Retina (tissue), 1 donor: ENCODE data around the gene NINL.

Experiments used
- DNase-seq: peaks from one replicate; pipeline ENCODE4 v3.0.0-alpha.2; 2016

The NINL gene

DNA sequence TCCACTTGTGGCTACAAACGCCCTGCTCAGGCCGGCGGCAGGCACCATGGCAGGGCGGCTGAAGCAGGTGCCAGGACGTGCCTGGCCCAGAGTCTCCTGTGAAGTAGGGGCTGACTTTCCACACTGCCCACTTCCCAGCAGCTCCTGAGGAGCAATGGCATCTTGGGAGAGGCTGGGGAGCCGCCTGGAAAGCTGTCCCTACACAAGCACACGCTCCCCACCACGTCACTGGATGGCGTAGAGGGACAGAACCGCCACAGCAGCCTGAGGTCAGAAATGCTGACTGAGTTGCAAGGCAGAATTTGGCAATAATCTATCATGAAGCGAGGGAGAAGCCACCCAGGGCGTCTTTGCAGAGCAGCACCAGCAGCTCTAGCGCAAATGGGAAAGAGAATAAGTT lies 86.3 kb downstream of the NINL start:
- no peak for DNase-seq

DNA sequence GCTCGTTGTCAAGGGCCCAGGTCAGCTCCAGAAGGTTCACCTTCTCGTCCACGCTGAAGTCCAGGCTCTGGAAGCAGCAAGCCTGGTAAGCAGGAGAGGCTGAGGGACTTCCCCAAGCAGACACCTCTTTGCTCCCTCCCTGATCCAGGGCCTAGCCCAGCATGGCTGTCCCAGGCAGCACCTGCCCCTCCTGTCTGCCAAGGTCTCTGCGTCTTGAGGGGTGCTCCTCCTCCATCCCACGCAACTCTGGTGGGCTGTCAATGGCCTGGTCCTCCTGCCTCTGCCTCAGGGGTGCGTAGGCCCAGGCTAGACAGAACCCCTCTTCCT lies 87.1 kb downstream of the NINL start:
- no peak for DNase-seq

DNA sequence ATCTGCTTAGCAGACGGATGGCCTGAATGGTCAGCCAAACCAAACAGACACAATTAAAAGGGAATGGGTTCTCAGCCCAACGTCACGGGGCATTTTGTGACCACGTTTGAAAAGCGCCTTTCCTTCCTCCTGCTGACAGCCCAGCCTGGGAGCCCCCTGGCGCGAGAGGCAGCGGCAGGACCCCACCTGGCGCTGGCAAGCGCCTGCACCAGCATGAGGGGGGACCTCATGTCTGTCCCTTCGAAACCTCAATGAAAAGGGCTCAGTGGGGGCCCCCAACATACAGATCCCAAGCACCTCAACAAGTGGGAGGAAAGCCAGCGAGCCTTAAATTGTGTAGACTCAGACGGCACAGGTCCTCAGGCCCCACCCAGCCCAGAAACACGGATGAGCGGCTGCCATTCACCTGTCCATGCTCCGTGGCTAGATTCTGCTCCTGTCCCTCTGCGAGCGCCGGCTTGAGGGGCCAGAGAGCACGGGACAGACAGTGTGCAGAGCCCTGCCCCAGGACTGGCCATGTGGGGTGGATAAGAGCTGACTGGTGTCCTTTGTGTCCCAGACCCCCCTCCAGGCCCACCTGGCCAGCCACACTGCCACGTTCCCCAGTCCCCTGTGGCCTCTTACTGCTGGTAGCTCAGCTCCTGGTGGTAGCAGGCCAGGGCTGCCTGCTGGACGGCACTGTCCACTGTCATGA lies 87.6 kb downstream of the NINL start:
- no peak for DNase-seq

DNA sequence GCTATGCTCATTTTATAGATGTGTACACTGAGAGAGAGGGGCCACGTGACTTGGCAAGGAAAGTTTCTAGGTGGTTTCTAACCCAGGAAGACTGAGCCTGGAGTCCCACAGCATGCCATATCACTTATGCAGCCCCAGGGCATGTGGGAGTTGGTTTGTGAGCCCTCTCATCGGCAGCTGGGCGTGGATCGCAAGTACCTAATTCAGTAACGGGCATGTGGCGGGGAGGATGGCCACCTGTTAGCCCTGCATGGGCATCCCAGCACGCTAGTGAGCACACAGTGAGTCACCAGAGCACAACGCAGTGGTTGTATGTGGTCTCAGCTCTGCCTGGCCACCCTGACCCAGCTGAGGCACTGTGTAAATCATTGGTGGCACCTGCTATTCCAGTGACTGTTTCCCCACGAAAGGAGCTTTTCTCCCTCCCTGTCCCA lies 88.3 kb downstream of the NINL start:
- no peak for DNase-seq

DNA sequence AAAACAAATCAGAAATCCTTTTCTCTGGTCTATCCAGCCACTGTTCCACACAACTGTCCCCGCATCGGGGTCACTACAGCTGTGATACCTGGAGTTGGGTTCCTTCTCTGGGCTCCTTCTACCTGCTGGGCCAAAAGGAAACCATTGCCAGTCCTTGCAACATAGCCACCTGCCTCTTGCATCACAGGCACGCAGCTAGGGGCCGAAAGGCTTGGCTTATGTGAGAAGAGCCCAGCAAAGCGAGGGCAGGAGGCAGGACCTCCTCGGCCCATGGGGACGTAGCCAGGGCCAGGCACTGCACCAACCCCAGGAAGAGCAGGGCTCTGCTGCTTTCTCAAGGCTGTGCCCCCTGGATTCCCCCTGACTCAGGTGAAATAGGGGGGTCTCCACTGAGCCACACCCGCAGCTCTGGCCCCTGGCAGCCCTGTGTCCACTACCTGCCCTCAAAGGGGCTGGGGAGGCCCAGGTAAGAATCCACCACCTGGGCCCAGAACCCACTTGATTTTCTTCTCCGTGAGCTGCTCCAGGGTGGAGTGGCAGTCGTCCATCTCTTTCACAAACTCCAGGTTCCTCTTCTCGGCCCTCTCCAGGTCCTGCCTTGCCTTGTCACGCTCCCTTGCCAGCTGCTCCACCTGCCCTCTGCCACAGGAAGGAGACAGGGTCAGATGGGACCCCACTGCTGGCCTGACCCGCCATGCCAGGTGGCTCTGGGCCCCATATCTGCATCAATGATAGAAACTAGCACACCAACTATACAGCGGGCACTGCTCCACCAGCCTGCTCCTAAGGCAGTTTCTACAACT lies 89.0 kb downstream of the NINL start:
- no peak for DNase-seq

DNA sequence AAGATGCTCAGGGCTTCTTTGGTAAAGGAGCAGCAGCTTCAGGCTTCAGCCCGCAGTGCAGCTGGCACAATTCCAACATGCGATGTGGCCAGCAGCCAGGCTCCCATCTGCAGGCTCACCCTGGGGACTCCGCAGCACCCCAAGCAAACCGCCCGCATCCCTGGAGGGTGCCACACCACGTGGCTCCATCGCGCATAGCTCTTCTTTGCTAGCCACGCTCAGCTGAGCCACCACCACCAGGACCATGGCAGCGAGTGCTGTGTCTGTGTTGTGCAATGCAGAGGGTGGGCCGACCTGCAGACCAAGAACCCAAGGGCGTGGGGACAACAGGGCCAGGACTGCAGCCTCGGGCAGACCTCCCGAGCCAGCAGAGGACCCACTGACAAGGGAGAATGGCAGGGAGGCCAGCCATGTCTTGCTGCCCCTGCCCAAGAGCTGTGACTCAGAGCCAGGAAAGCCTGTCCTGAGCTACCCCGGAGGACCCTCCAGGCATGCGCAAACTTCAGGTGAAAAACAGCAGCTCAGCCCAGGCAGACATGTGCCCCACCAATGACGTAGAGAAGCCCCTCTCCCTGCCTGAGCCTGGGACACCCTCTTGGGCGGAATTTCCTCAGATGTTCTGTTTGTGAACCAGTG lies 90.0 kb downstream of the NINL start:
- no peak for DNase-seq

DNA sequence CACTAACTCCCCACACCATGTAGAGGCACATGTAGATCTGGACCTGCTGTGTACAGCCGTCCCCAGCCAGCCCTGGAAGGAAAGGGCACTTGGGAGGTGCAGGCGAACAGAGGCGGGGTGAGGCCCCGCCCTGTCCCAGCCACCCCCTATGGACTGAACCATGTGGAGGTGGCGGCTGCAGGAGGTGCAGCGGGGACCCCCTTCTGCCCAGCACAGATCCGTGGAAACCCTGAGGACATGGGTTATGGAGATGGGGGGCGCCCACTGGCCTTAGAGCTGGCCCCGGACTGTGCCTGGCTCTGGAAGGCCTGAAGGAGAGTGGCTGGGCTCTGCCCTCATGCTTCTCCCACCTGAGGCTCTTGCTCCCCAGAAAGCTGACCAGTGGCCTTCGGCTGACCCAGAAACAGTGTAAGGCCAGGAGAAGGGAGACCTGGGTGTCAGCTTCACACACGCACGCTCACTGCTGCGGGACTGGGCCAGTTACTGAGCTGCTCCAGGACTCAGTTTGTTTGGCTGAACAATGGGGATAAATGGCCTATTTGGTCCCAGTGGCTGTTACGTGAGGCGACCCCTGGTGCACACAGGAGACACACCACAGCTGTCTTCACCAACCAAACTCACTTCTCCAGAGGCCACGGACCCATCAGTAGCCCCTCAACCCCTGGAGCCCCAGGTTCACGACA lies 90.7 kb downstream of the NINL start:
- no peak for DNase-seq

DNA sequence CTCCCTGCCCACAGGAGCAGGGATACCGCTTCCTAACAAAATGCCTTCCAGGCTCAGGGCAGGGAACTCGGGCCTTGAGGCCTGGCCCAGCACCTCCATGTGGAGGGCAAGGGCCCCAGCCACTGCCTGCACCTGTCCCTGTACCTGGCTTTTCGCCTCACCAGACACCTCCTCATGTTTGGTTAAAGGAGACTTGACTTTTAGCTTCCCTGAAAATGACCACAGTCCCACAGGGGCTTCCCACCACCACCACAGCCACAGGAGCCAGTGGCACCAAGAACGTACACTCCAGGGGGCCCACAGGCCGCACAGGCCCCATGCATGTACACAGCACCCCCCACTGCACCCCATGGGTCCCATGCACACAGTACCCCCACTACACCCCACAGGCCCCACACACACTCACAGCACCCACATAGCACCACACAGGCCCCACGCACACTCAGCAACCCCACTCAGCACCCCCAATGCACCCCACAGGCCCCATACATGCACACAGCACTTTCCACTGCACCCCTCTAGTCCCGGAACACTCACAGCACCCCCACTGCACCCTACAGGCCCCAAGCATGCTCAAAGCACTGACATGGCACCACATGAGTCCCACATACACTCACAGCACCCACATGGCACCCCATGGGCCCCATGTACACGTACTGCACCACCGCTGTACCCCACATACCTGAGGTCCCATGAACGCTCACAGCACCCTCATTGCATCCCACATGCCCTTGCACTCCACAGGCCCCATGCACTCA lies 91.4 kb downstream of the NINL start:
- DNase-seq, result no peak

DNA sequence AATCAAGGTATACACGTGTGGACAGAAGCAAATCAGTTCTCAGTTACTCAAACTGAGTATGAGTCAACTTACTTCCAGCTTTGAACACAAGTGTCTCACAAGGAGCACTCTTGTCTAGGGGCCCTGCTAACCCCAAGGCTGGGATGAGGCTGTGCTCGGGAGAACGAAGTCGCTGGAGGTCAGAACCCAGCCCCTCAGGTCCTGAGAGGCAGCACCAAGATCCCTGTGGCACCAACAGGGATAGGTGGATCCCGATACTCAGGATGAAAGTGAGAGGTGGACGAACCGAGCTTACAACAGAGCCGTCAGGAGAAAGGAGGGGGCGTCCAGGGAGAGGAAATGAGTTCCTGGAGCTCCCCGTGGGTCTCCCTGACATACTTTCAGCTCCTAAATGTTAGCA lies 92.2 kb downstream of the NINL start:
- no peak for DNase-seq

DNA sequence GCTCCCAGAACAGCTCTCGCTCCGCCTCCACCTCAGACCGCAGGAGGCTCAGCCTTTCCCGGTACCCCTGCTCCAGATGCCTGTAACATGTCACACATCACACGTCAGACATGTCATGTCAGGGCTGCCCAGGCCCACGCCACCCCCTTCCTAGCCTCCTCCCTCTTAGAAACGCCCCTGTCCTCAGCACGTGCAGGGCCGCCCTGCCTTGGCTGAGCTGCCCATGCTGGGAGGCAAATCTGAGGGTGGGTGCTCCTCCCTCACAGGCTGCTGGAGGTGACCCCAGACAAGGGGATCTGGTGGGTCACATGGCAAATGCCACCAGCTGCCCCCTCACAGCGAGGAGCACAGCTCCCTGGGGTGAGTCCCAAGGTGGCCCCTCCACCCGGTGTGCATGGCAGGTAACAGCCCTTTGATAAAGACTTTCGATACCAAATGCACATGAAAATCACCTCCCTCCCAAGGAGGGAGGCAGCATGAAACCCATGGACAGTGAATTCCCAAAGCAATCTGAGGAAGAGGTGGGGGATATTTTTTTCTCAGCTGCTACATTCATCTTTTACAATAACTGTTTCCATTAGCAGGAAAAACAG lies 93.8 kb downstream of the NINL start:
- no peak for DNase-seq

DNA sequence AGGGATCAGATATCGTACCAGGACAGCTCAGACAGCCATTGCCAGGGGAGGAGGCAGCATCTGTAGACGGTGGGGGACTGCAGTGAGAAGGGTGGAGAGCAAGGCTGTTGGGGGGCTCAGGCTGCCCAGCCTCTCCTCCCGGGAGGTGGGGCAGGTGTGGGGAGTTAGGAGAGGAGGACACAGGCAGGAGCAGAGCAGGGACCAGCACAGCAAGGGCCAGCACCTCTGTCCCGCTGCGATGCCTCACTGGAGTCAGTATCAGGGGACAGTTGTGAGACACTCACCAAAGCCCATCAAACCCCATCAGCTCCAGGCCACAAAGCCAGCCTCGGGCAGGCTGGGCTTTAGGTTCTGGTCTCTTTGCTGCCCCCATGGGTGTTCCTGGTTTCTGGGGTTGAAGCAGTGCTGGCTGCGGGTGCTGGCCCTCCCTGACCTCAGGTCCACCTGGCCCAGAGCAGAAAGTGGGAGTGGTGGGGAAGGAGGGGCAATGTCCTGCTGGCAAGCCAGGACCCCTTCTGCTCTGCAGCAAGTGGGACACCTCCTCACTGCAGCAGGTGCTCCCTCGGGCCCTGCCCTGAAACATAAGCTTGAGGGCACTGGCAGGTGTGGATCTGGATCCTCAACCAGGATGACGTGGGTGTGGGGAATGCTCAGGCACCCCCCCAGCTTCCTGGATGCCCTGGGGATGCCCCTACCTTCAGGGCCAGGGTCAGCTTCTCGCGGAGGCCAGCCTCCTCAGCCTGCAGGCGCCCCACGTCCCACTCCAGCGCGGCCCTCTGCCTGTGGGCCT lies 94.5 kb downstream of the NINL start:
- DNase-seq, result no peak

DNA sequence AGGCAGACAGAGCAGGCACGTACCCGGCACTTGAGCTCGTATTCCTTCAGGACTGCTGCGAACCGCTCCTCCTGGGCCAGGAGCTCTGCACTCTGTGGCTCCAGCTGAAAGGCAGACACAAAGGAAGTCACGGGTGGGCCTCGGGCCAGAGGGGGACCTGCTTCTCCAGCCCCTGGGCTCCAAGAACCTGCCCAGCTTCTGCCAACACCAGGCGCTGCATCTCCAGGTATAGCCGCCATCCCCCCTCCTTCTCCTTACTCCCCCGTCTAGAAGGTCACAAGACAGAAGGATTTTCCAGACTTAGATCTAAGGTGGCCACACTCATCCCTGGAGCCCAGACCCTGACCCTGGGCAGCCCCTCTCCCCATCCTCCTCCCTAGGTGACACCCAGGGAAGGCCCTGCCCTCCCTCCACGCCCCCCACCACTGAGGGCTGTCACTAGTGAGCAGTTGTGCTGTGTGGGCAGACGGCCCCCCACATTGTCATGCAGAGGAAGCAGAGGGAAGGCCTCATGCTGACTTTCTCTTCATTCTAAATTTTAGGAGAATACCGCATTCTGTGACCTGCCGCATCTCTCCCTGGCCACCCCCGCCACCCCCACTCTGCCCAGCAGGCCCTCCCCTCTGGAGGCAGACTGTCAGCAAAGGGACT lies 96.0 kb downstream of the NINL start:
- no peak for DNase-seq

DNA sequence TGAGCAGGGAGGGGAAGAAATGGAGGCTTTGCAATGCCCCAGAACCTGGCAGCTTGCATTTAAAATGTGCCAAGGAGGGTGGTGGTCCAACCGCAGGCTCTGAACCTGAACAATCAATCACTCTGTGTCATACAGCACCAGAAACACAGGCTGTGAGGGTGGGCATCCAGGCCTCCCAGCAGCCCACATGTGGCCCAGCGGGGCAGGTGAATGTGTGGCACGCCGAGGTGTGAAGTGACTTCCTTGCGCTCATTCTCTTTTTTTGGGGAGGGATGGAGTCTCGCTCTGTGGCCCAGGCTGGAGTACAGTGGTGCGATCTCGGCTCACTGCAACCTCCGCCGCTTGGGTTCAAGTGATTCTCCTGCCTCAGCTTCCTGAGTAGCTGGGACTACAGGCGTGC lies 97.4 kb downstream of the NINL start:
- no peak for DNase-seq

DNA sequence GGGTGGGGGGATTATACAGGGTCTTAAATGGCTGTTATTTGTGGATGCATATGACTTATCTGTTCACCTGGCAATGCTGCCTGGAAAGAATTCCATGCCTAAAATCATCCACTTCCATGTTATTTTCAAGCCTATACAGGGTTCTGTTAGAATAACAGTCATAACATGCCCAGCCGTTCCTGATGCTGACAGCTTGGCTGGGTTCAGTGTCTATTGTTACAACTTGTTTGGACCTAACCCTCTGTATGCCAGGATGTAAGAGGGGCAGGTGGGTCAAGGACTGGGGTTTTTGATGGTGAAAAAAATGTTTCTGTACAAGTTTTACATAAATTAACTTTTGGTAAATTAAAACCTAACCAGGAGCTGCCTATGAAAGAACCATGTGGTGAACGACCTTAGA lies 98.0 kb downstream of the NINL start:
- no peak for DNase-seq

DNA sequence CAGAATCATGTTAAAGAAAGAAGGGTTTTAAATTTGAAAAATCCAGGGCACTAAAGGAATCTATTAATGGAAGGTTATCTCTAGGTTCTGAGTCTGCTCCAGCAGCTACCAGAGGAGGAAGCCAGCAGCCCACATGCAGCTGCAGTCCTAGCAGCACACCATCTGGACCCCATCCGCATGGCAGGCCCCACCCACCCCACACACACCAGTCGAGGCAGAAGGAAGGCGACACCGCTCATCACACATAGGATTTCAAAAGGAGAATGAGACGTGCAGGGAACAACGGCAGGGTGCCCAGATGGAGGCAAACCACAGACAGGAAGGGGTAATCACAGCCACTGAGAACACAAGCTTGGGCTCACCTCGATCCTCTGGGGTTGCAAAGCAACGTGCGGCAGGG lies 99.0 kb downstream of the NINL start:
- DNase-seq, result no peak

DNA sequence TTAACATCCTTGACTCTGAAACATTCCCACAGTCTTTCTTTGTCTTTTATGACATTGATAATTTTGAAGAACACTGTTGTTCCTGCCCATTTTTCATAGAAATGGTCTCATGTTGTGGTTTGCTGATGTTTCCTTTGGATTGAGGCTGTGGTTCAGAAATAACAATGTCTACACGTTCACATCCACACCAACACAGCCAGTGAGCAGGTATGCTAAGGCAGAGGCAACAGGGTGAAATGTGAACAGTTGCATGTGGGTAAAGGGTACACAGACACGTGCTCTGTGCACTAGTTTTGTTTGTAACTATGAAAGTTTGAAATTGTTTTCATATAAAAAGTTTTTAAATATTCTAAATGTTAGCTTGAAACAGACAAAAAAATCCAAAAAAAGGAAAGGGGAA lies 99.5 kb downstream of the NINL start:
- no peak for DNase-seq

DNA sequence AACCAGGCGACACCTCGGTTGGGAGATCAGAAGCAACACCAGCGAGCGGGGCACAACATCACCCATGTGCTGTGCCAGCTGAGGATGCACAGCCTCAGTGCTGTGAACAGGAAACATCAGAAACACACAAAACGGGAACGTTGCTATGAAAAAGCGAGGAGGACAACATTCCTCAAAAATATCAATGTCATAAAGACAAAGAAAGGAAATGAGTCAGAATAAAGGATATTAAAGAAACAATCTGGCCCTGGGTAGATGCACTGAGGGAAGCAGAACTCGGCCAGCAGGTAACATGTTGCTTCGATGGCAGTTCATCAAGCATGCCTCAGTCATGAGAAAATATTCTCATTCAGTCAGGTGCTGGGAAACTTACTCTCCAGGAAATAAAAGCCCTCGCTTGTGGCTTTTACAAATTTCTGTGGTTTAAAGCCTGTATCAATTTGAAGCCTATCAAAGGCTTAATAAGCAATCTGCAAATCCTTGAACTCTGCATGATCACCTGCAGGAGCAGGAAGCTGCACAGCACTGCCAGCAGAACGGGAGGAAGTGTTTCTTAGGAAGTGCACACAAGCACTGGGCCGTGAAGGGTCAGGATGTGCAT lies 100.3 kb downstream of the NINL start:
- DNase-seq, result no peak

DNA sequence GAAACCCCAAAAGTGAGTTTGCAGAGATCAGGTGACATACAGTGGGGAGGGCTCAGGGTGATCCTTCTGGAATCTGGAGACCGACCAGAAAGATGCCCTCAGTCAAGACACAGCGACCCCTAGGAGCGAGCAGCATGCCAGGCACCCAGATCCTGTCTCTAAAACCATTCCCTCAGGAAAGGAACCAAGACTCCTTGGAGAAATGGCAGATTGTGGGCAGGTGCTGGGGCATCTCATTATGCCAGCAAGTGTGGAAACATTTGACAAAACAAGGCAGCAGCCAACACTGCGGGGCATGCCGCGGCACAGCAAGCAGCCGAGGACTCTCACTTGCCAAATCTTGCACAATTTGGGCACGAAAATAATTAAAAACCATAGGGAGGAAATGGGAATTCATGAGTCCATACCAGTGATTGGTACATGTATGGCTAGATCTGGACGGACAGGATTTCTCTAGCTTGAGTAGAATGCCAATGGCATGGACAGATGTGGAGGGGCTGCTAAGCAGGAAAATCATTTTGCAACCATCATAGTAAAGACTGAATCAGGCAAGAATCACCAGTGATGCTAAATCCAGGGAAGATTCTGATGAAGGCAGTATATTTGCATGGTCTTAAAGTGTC lies 101.0 kb downstream of the NINL start:
- no peak for DNase-seq

DNA sequence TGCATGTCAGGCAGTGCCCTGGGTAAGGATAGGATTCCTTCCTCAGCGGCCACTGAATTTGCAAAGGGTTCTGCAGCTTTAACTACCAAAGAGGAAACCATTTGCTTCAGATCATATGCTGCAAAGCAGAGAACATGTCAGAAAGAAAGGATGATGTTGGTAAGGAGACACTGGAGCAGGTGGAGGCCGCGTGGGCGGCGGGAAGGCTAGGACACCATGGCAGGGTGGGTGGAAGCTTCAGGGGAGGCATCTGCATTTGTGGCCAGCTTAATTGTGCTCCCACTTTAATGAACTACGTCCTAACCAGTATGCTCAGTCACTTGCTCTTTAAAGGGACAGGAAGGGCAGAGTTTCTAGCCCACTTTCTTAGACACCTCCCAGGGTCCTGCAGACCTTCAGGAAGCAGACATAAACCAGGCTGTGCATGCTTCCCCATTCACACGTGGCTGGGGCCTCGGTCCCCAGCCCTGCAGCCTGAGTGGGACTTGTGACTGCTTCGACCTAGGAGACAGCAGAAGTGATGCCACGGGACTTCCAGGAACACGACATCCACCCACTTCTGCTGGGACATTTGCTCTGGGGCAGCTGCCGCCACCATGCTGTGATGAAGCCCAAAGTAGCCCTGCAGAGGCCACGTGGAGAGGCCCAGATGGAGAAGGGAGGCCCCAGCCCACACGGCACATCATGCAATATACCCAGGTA lies 101.7 kb downstream of the NINL start:
- DNase-seq, result no peak

DNA sequence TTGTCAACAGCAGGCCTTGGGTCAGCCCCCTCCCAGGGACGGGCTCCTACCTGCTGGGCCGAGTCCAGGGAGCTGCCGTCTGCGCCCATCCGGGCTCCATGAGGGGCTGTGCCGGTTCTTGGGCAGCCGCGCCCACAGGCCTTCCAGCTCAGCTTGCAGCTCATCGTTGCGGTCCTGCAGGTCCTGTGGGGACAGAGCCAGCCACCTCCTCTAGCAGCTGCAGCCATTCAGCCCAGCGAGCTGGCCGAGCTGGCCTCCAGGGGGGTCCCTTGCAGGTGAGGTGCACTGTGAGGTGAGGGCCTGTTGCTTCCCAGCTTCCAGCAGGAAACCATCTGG lies 103.4 kb downstream of the NINL start:
- no peak for DNase-seq
